GM12878 (cell line): Measurements from ENCODE around the gene MICB. TPM values are rescaled to one million over a fixed set of nuclear protein-coding genes. Genes with fewer than 3 reads are reported as not detected.
A peak's percentile ranks its signal among the peaks of the same experiment; 100 is the strongest.

Experiments used
- CHD1 ChIP-seq: IDR thresholded peaks from 2 replicates; pipeline ENCODE4 v1.6.1; 2012; ENCODE audit warnings: low read depth, low read length, improper control_type of control experiment
- FOS ChIP-seq: IDR thresholded peaks from 3 replicates; pipeline ENCODE4 v1.6.1; 2011; ENCODE audit warnings: borderline replicate concordance; ENCODE audit not compliant: insufficient read length; ENCODE audit errors: extremely low read depth
- GATAD2B ChIP-seq: fragments of 450-650 bp; conservative IDR thresholded peaks from 2 replicates; pipeline ENCODE4 v1.6.1; 2017; ENCODE audit warnings: low read depth, mild to moderate bottlenecking, moderate library complexity
- MEF2A ChIP-seq: IDR thresholded peaks from 2 replicates; pipeline ENCODE4 v1.6.1; 2011; ENCODE audit warnings: low read depth, mild to moderate bottlenecking, low read length, moderate library complexity; ENCODE audit not compliant: insufficient read depth
- PAX5 ChIP-seq: IDR thresholded peaks from 2 replicates; pipeline ENCODE4 v1.6.1; 2011; ENCODE audit warnings: low read depth, low read length, borderline replicate concordance
- POLR2AphosphoS5 ChIP-seq: IDR thresholded peaks from 2 replicates; pipeline ENCODE4 v1.6.1; 2011; ENCODE audit warnings: mild to moderate bottlenecking, low read length, inconsistent platforms
- RCOR1 ChIP-seq: conservative IDR thresholded peaks from 2 replicates; pipeline ENCODE4 v1.6.1; 2012; ENCODE audit warnings: low read depth, low read length, improper control_type of control experiment
- SP1 ChIP-seq: IDR thresholded peaks from one replicate; pipeline ENCODE4 v1.6.1; 2011; ENCODE audit warnings: low read depth, low read length
- TCF12 ChIP-seq: IDR thresholded peaks from 2 replicates; pipeline ENCODE4 v1.6.1; 2011; ENCODE audit warnings: low read depth, mild to moderate bottlenecking, low read length
- ZNF217 ChIP-seq: fragments of 450-650 bp; IDR thresholded peaks from 2 replicates; pipeline ENCODE4 v1.6.1; 2017; ENCODE audit warnings: antibody characterized with exemption, mild to moderate bottlenecking
- ZNF384 ChIP-seq: IDR thresholded peaks from 2 replicates; pipeline ENCODE4 v1.6.1; 2012; ENCODE audit warnings: low read depth, mild to moderate bottlenecking, low read length, improper control_type of control experiment, borderline replicate concordance
- polyA plus RNA-seq, 11 experiments: library from polyadenylated mRNA; depleted of rRNA in 4 of 11; unstranded in 6 of 11; stranded (reverse) in 5 of 11; fragments of >200 nt; fragmentation: Nextera tagmentation in 4 of 11; fragmentation: Illumina TruSeq in 1 of 11; extraction: Ambion mirVana in 4 of 11; extraction: Trizol in 1 of 11; gene quantifications; 1 replicate in 1 of 11; 2 replicates in 10 of 11; pipeline versions ENCODE4 v1.2.1 to v1.2.3, GENCODE V29; 2011 to 2016; ENCODE audit warnings: inconsistent platforms in 2 of 11, missing spikeins in 2 of 11, low read depth in 1 of 11
- total RNA-seq, 4 experiments: library from RNA; depleted of rRNA in 3 of 4; stranded (reverse); fragments of >200 nt in 3 of 4; fragmentation: Illumina TruSeq in 1 of 4; extraction: Trizol in 1 of 4; gene quantifications; 2 replicates each; pipeline versions ENCODE4 v1.2.1 to v1.2.3, GENCODE V29; 2013 to 2021
- TF ChIP-seq, protein P1 (sequence below): IDR thresholded peaks from 2 replicates; pipeline ENCODE4 v1.6.1; 2011; ENCODE audit warnings: borderline replicate concordance, low read depth, mild to moderate bottlenecking, moderate library complexity, low read length; ENCODE audit not compliant: insufficient read depth, poor library complexity, severe bottlenecking
- TF ChIP-seq, protein P2 (sequence below): fragments of 450-650 bp; IDR thresholded peaks from 2 replicates; pipeline ENCODE4 v1.6.1; 2017; ENCODE audit warnings: mild to moderate bottlenecking
- TF ChIP-seq, protein P3 (sequence below): IDR thresholded peaks from 2 replicates; pipeline ENCODE4 v1.6.1; 2012; ENCODE audit warnings: mild to moderate bottlenecking, low read depth, low read length
- TF ChIP-seq, protein P4 (sequence below): fragments of 450-650 bp; IDR thresholded peaks from 2 replicates; pipeline ENCODE4 v1.6.1; 2014; ENCODE audit warnings: mild to moderate bottlenecking
- TF ChIP-seq, protein P5 (sequence below): fragments of 450-650 bp; IDR thresholded peaks from 2 replicates; pipeline ENCODE4 v1.6.1; 2017; ENCODE audit warnings: mild to moderate bottlenecking, moderate library complexity

Gene MICB
- total and polyA plus RNA-seq, 10 of the 15 experiments (the other 5 are each of a cell fraction or from before 2014, with no cell fraction given): 9.0 to 37.1 (median 17.8) TPM

DNA sequence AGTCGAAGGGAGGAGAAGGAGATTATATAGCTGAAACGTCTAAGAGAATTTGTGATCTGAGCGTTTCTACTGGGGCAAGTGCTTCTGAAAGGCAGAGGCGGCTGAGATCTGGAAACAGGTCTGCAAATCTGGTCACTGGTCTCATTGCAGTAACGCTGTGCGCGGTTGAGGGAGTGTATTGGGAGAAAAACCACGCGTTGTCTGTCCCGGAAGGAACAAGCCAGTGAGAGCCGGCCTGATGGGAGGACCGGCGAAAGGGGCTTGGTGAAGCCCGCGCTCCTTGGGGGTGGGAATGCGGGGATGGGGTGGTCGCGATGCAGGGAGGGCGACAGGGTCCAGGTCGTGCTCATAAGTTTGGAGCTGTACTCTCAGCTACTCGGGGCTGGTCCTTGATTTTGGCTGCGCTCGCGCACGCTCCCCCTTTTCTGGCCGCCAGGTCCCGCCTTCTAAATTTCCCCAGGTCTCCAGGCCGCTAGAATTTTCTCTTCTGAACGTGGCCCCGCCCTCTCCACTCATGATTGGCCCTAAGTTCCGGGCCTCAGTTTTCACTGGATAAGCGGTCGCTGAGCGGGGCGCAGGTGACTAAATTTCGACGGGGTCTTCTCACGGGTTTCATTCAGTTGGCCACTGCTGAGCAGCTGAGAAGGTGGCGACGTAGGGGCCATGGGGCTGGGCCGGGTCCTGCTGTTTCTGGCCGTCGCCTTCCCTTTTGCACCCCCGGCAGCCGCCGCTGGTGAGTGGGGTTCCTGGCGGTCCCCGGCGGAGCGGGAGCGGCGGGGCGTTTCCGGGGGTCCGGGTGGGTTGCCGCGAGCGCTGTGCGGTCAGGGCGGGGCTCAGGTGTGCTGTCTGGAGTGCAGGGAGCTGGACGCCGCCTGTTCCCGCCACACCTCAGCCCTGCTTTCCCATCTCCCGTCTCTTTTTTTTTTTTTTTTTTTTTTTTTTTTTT lies at the start of gene MICB (continued):
- TF ChIP-seq, protein P1, sequence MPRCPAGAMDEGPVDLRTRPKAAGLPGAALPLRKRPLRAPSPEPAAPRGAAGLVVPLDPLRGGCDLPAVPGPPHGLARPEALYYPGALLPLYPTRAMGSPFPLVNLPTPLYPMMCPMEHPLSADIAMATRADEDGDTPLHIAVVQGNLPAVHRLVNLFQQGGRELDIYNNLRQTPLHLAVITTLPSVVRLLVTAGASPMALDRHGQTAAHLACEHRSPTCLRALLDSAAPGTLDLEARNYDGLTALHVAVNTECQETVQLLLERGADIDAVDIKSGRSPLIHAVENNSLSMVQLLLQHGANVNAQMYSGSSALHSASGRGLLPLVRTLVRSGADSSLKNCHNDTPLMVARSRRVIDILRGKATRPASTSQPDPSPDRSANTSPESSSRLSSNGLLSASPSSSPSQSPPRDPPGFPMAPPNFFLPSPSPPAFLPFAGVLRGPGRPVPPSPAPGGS: no peak
- peak; percentile 19 for TF ChIP-seq FOS
- TF ChIP-seq ZNF217: no peak
- peak; percentile 53 for TF ChIP-seq SP1
- TF ChIP-seq ZNF384: peak; percentile 50; the same call in 1 of the 2 replicates
- peak; percentile 56; the same call in 1 of the 2 replicates for TF ChIP-seq POLR2AphosphoS5
- TF ChIP-seq, protein P2, sequence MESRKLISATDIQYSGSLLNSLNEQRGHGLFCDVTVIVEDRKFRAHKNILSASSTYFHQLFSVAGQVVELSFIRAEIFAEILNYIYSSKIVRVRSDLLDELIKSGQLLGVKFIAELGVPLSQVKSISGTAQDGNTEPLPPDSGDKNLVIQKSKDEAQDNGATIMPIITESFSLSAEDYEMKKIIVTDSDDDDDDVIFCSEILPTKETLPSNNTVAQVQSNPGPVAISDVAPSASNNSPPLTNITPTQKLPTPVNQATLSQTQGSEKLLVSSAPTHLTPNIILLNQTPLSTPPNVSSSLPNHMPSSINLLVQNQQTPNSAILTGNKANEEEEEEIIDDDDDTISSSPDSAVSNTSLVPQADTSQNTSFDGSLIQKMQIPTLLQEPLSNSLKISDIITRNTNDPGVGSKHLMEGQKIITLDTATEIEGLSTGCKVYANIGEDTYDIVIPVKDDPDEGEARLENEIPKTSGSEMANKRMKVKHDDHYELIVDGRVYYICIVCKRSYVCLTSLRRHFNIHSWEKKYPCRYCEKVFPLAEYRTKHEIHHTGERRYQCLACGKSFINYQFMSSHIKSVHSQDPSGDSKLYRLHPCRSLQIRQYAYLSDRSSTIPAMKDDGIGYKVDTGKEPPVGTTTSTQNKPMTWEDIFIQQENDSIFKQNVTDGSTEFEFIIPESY: no peak
- TF ChIP-seq, protein P3, sequence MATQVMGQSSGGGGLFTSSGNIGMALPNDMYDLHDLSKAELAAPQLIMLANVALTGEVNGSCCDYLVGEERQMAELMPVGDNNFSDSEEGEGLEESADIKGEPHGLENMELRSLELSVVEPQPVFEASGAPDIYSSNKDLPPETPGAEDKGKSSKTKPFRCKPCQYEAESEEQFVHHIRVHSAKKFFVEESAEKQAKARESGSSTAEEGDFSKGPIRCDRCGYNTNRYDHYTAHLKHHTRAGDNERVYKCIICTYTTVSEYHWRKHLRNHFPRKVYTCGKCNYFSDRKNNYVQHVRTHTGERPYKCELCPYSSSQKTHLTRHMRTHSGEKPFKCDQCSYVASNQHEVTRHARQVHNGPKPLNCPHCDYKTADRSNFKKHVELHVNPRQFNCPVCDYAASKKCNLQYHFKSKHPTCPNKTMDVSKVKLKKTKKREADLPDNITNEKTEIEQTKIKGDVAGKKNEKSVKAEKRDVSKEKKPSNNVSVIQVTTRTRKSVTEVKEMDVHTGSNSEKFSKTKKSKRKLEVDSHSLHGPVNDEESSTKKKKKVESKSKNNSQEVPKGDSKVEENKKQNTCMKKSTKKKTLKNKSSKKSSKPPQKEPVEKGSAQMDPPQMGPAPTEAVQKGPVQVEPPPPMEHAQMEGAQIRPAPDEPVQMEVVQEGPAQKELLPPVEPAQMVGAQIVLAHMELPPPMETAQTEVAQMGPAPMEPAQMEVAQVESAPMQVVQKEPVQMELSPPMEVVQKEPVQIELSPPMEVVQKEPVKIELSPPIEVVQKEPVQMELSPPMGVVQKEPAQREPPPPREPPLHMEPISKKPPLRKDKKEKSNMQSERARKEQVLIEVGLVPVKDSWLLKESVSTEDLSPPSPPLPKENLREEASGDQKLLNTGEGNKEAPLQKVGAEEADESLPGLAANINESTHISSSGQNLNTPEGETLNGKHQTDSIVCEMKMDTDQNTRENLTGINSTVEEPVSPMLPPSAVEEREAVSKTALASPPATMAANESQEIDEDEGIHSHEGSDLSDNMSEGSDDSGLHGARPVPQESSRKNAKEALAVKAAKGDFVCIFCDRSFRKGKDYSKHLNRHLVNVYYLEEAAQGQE: no peak
- TF ChIP-seq GATAD2B: no peak
- TF ChIP-seq, protein P4, sequence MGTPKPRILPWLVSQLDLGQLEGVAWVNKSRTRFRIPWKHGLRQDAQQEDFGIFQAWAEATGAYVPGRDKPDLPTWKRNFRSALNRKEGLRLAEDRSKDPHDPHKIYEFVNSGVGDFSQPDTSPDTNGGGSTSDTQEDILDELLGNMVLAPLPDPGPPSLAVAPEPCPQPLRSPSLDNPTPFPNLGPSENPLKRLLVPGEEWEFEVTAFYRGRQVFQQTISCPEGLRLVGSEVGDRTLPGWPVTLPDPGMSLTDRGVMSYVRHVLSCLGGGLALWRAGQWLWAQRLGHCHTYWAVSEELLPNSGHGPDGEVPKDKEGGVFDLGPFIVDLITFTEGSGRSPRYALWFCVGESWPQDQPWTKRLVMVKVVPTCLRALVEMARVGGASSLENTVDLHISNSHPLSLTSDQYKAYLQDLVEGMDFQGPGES: no peak
- no peak for TF ChIP-seq RCOR1
- TF ChIP-seq TCF12: 0 out of 2 replicates have a peak, but pooled peaks have one; percentile 4
- TF ChIP-seq PAX5: no peak
- TF ChIP-seq MEF2A: no peak
- TF ChIP-seq, protein P5, sequence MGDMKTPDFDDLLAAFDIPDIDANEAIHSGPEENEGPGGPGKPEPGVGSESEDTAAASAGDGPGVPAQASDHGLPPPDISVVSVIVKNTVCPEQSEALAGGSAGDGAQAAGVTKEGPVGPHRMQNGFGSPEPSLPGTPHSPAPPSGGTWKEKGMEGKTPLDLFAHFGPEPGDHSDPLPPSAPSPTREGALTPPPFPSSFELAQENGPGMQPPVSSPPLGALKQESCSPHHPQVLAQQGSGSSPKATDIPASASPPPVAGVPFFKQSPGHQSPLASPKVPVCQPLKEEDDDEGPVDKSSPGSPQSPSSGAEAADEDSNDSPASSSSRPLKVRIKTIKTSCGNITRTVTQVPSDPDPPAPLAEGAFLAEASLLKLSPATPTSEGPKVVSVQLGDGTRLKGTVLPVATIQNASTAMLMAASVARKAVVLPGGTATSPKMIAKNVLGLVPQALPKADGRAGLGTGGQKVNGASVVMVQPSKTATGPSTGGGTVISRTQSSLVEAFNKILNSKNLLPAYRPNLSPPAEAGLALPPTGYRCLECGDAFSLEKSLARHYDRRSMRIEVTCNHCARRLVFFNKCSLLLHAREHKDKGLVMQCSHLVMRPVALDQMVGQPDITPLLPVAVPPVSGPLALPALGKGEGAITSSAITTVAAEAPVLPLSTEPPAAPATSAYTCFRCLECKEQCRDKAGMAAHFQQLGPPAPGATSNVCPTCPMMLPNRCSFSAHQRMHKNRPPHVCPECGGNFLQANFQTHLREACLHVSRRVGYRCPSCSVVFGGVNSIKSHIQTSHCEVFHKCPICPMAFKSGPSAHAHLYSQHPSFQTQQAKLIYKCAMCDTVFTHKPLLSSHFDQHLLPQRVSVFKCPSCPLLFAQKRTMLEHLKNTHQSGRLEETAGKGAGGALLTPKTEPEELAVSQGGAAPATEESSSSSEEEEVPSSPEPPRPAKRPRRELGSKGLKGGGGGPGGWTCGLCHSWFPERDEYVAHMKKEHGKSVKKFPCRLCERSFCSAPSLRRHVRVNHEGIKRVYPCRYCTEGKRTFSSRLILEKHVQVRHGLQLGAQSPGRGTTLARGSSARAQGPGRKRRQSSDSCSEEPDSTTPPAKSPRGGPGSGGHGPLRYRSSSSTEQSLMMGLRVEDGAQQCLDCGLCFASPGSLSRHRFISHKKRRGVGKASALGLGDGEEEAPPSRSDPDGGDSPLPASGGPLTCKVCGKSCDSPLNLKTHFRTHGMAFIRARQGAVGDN: no peak
- TF ChIP-seq CHD1: peak; percentile 85; the same call in 1 of the 2 replicates
